Measurements from ENCODE around the gene MORC1. TPM values are rescaled to one million over a fixed set of nuclear protein-coding genes. Genes with fewer than 3 reads are reported as not detected.

MORC1 gene
- polyA plus RNA-seq, 1 donor (not counting 4 experiments of a cell fraction or from before 2014, with no cell fraction given) = not detected

DNA sequence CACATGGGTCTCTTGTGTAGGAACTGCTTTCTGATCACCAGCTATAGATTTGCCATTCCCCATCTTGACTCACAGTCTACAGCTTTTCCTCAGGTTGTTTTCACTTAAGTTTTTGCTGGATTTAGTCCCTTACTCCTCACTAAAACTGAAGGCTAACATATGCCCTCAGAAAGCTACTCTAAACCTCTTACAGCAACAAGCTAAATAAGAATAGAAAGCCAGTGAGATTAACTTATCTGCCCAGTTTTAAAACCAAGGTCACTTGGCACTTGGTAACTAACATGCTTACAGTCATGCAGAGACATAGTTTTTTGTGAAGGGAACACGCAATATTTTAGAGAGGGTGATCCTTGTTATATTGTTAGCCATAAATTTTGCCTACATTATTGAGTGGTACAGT, 164.2 kb downstream of the MORC1 start, which contains the start of gene GUCA1C:
Gene GUCA1C (minus strand): TSS at position 180 of the 400 bp plus-strand sequence. CDS start 117 bp downstream, at position 63.
- H3K4me1 ChIP-seq (ENCODE audit: control insufficient read depth, extremely low read depth, insufficient read depth, low read length) = peaks cover 26% of the 10 kb centered on the region
- peak within 1 kb of the TSS in 2 of 3 experiments; percentile 44 to 46 for H3K4me3 ChIP-seq (ENCODE audit: control insufficient read depth in 2 of 3, extremely low read depth in 1 of 3, insufficient read depth in 2 of 3, low read depth in 1 of 3, low read length in 3 of 3)
- H3K27me3 ChIP-seq (ENCODE audit: control insufficient read depth, extremely low read depth, insufficient read depth, low read length) = no peaks in the 10 kb centered on the region
- peak within 1 kb of the TSS; percentile 35 for H3K9ac ChIP-seq (ENCODE audit: control insufficient read depth, extremely low read depth, insufficient read depth, low read length)
- FAIRE-seq = peak; percentile 77
- TF ChIP-seq EZH2 (IDR thresholded peaks at IDR 0.05; ENCODE audit: low read length) = no peak
- TF ChIP-seq CTCF (optimal IDR thresholded peaks at IDR 0.05 in 1 of 3, IDR thresholded peaks at IDR 0.05 in 1 of 3, conservative IDR thresholded peaks at IDR 0.05 in 1 of 3; ENCODE audit: extremely low read depth in 1 of 3, insufficient read depth in 2 of 3, low read length in 3 of 3) = no peak
- peak within 1 kb of the TSS; percentile 91 for H3K4me2 ChIP-seq (ENCODE audit: control insufficient read depth, extremely low read depth, insufficient read depth, low read depth, low read length)
- no peaks in the 10 kb centered on the region for H3K9me1 ChIP-seq (ENCODE audit: control insufficient read depth, extremely low read depth, insufficient read depth, low read length)
- H3K27ac ChIP-seq (ENCODE audit: control insufficient read depth, insufficient read depth, low read length) = peak within 1 kb of the TSS; percentile 72
- no peaks in the 10 kb centered on the region for H4K20me1 ChIP-seq (ENCODE audit: control insufficient read depth, extremely low read depth, insufficient read depth, low read length)
- dilution Hi-C loops (cut with MboI; ENCODE audit: extremely low pct_ligation_motif_present, low sequenced_read_pairs) = no loop called here
- DNase-seq (ENCODE audit: low read depth, low spot score) = no peak
- no peaks in the 10 kb centered on the region for H3K79me2 ChIP-seq (ENCODE audit: control insufficient read depth, insufficient read depth, low read length)
- peak within 1 kb of the TSS; percentile 92 for H2AFZ ChIP-seq (ENCODE audit: control insufficient read depth, low read length)
- H3K36me3 ChIP-seq (ENCODE audit: control insufficient read depth in 2 of 2, extremely low read depth in 1 of 2, insufficient read depth in 2 of 2, low read length in 2 of 2) = no peaks in the 10 kb centered on the region
- no peaks in the 10 kb centered on the region for H3K9me3 ChIP-seq (ENCODE audit: control insufficient read depth, low read depth, low read length)

- Histone ChIP-seq H3K4me2 (ENCODE audit: control insufficient read depth, extremely low read depth, insufficient read depth, low read depth, low read length) (peak overlapping the region; percentile 91), H3K27ac (ENCODE audit: control insufficient read depth, insufficient read depth, low read length) (peak overlapping the region; percentile 72), H3K9me3 (ENCODE audit: control insufficient read depth, low read depth, low read length) (no peaks in the 10 kb centered on the region), H4K20me1 (ENCODE audit: control insufficient read depth, extremely low read depth, insufficient read depth, low read length) (no peaks in the 10 kb centered on the region), H3K9ac (ENCODE audit: control insufficient read depth, extremely low read depth, insufficient read depth, low read length) (peak overlapping the region; percentile 35), H3K4me1 (ENCODE audit: control insufficient read depth, extremely low read depth, insufficient read depth, low read length) (peaks cover 26% of the 10 kb centered on the region), H3K4me3 (ENCODE audit: control insufficient read depth in 2 of 3, extremely low read depth in 1 of 3, insufficient read depth in 2 of 3, low read depth in 1 of 3, low read length in 3 of 3) (peak overlapping the region in 2 of 3 experiments; percentile 44 to 46), H3K36me3 (ENCODE audit: control insufficient read depth in 2 of 2, extremely low read depth in 1 of 2, insufficient read depth in 2 of 2, low read length in 2 of 2) (no peaks in the 10 kb centered on the region), H3K79me2 (ENCODE audit: control insufficient read depth, insufficient read depth, low read length) (no peaks in the 10 kb centered on the region), H2AFZ (ENCODE audit: control insufficient read depth, low read length) (peak overlapping the region; percentile 92), H3K27me3 (ENCODE audit: control insufficient read depth, extremely low read depth, insufficient read depth, low read length) (no peaks in the 10 kb centered on the region), H3K9me1 (ENCODE audit: control insufficient read depth, extremely low read depth, insufficient read depth, low read length) (no peaks in the 10 kb centered on the region)
- FAIRE-seq = no peak
- TF ChIP-seq EZH2 (IDR thresholded peaks at IDR 0.05; ENCODE audit: low read length) = no peak
- TF ChIP-seq CTCF (optimal IDR thresholded peaks at IDR 0.05 in 1 of 3, IDR thresholded peaks at IDR 0.05 in 1 of 3, conservative IDR thresholded peaks at IDR 0.05 in 1 of 3; ENCODE audit: extremely low read depth in 1 of 3, insufficient read depth in 2 of 3, low read length in 3 of 3) = no peak
- no peak for DNase-seq (ENCODE audit: low read depth, low spot score)
- dilution Hi-C loops (cut with MboI; ENCODE audit: extremely low pct_ligation_motif_present, low sequenced_read_pairs) = no loop called here
These were observed 164.7 kb downstream of the MORC1 start for GRCh38 chr3:108953210-108953609.
